CD4-positive, CD25-positive, alpha-beta regulatory T cell (primary cell): ENCODE measurements around the gene GALNT18. TPM values are rescaled to one million over a fixed set of nuclear protein-coding genes. Genes with fewer than 3 reads are reported as not detected.

Experiments
- ATAC-seq, 2 donors: fragments of 150-1000 bp; cut with Tn5 transposase; one replicate each; pipeline ENCODE4 v1.10.0; 2021; ENCODE audit warnings: low read depth in 2 of 2, moderate number of reproducible peaks in 2 of 2, moderate library complexity in 1 of 2
- DNase-seq, 3 donors: peaks; one replicate each; pipeline versions ENCODE4 v3.0.0 to v3.0.0-alpha.2; 2012 to 2022; ENCODE audit warnings: mixed read lengths in 1 of 3
- H3K27ac ChIP-seq: one replicate; pipeline ENCODE4 v1.7.0; 2013; ENCODE audit warnings: mild to moderate bottlenecking, low read length; ENCODE audit not compliant: insufficient read depth, poor library complexity, severe bottlenecking
- H3K27me3 ChIP-seq: one replicate; pipeline ENCODE4 v1.7.0; 2013; ENCODE audit warnings: low read length; ENCODE audit not compliant: control insufficient read depth, insufficient read depth
- H3K36me3 ChIP-seq: one replicate; pipeline ENCODE4 v1.7.0; 2013; ENCODE audit warnings: mild to moderate bottlenecking, low read length, moderate library complexity; ENCODE audit not compliant: control insufficient read depth, insufficient read depth
- H3K4me1 ChIP-seq: 2 replicates; pipeline ENCODE4 v1.7.0; 2013; ENCODE audit warnings: mild to moderate bottlenecking, low read length; ENCODE audit not compliant: insufficient read depth, control insufficient read depth, poor library complexity, severe bottlenecking
- H3K4me3 ChIP-seq: one replicate; pipeline ENCODE4 v1.7.0; 2013; ENCODE audit warnings: low read depth, mild to moderate bottlenecking, low read length, moderate library complexity
- H3K9me3 ChIP-seq, 2 experiments: 1 replicate in 1 of 2; 2 replicates in 1 of 2; pipeline ENCODE4 v1.7.0; 2013; ENCODE audit warnings: low read length in 2 of 2, mild to moderate bottlenecking in 1 of 2, moderate library complexity in 1 of 2; ENCODE audit not compliant: control insufficient read depth in 2 of 2
- H3K27ac Mint-ChIP-seq, 3 donors: one replicate each; pipeline ENCODE4 v1.8.0; 2020 to 2022; ENCODE audit warnings: mild to moderate bottlenecking in 3 of 3, mixed read lengths in 3 of 3, moderate library complexity in 2 of 3
- H3K27me3 Mint-ChIP-seq: one replicate; pipeline ENCODE4 v1.8.0; 2022; ENCODE audit warnings: mild to moderate bottlenecking, mixed read lengths
- H3K36me3 Mint-ChIP-seq: one replicate; pipeline ENCODE4 v1.8.0; 2020; ENCODE audit warnings: mixed read lengths
- H3K4me1 Mint-ChIP-seq, 4 donors: one replicate each; pipeline ENCODE4 v1.8.0; 2020 to 2022; ENCODE audit warnings: mixed read lengths in 4 of 4, mild to moderate bottlenecking in 1 of 4
- H3K4me3 Mint-ChIP-seq, 4 donors: one replicate each; pipeline ENCODE4 v1.8.0; 2020 to 2022; ENCODE audit warnings: mild to moderate bottlenecking in 4 of 4, mixed read lengths in 4 of 4, moderate library complexity in 3 of 4
- H3K9me3 Mint-ChIP-seq, 7 donors: one replicate each; pipeline ENCODE4 v1.8.0; 2020 to 2022; ENCODE audit warnings: mixed read lengths in 7 of 7, mild to moderate bottlenecking in 3 of 7, moderate library complexity in 2 of 7
- polyA plus RNA-seq, 4 donors: library from polyadenylated mRNA; unstranded; fragments of 300-500 nt; fragmentation: Illumina TruSeq; gene quantifications; one replicate each; pipeline ENCODE4 v1.2.3, GENCODE V29; 2021
- total RNA-seq: library from RNA; stranded (reverse); gene quantifications from one replicate; pipeline ENCODE4 v1.2.3, GENCODE V29; 2022

Gene GALNT18
- total and polyA plus RNA-seq, 5 donors from 2014 or later = 0.10 TPM; not detected in 4

GRCh38 chr11:11579012-11579988, 42.5 kb downstream of the GALNT18 start:
- H3K4me3 Mint-ChIP-seq = no peak overlapping the region
- H3K9me3 Mint-ChIP-seq = peaks cover 0 to 1% (median 0%) of the 10 kb centered on the region in 7 donors
- Histone ChIP-seq H3K4me3 (no peak overlapping the region), H3K27me3 (no peaks in the 10 kb centered on the region), H3K4me1 (no peaks in the 10 kb centered on the region), H3K27ac (no peak overlapping the region), H3K36me3 (no peaks in the 10 kb centered on the region), H3K9me3 (no peaks in the 10 kb centered on the region)
- no peaks in the 10 kb centered on the region for H3K4me1 Mint-ChIP-seq
- DNase-seq (no peak), ATAC-seq (no peak)
- H3K27me3 Mint-ChIP-seq = peaks cover 16% of the 10 kb centered on the region
- H3K36me3 Mint-ChIP-seq = no peaks in the 10 kb centered on the region
- H3K27ac Mint-ChIP-seq = no peak overlapping the region

GRCh38 chr11:11577932-11578911, 43.6 kb downstream of the GALNT18 start:
- DNase-seq (no peak), ATAC-seq (no peak)
- Mint-ChIP-seq H3K36me3 (no peaks in the 10 kb centered on the region), H3K9me3 (peaks cover 0 to 1% (median 0%) of the 10 kb centered on the region in 7 donors), H3K4me3 (no peak overlapping the region), H3K27me3 (peaks cover 16% of the 10 kb centered on the region), H3K4me1 (no peaks in the 10 kb centered on the region), H3K27ac (no peak overlapping the region)
- Histone ChIP-seq H3K36me3 (no peaks in the 10 kb centered on the region), H3K27ac (no peak overlapping the region), H3K4me1 (no peaks in the 10 kb centered on the region), H3K4me3 (no peak overlapping the region), H3K27me3 (no peaks in the 10 kb centered on the region), H3K9me3 (no peaks in the 10 kb centered on the region)

- H3K4me1 ChIP-seq = no peaks in the 10 kb centered on the region
- no peaks in the 10 kb centered on the region for H3K36me3 ChIP-seq
- no peak overlapping the region for H3K27ac ChIP-seq
- Mint-ChIP-seq H3K36me3 (no peaks in the 10 kb centered on the region), H3K4me1 (no peaks in the 10 kb centered on the region), H3K9me3 (peaks cover 0 to 1% (median 0%) of the 10 kb centered on the region in 7 donors), H3K4me3 (no peak overlapping the region), H3K27ac (no peak overlapping the region), H3K27me3 (peaks cover 10% of the 10 kb centered on the region)
- no peak for ATAC-seq
- no peaks in the 10 kb centered on the region for H3K9me3 ChIP-seq
- no peaks in the 10 kb centered on the region for H3K27me3 ChIP-seq
- H3K4me3 ChIP-seq = no peak overlapping the region
- peak in 1 of 3 donors; percentile 23 for DNase-seq
These were observed 44.5 kb downstream of the GALNT18 start for GRCh38 chr11:11577251-11577855.

GRCh38 chr11:11574373-11575287, 47.2 kb downstream of the GALNT18 start:
- H3K4me3 Mint-ChIP-seq = no peak overlapping the region
- no peaks in the 10 kb centered on the region for H3K9me3 Mint-ChIP-seq
- H3K27me3 ChIP-seq = no peaks in the 10 kb centered on the region
- no peaks in the 10 kb centered on the region for H3K9me3 ChIP-seq
- no peaks in the 10 kb centered on the region for H3K36me3 Mint-ChIP-seq
- ATAC-seq (no peak), DNase-seq (no peak)
- H3K36me3 ChIP-seq = no peaks in the 10 kb centered on the region
- no peak overlapping the region for H3K4me3 ChIP-seq
- no peaks in the 10 kb centered on the region for H3K4me1 ChIP-seq
- H3K4me1 Mint-ChIP-seq = no peaks in the 10 kb centered on the region
- no peak overlapping the region for H3K27ac ChIP-seq
- H3K27ac Mint-ChIP-seq = no peak overlapping the region
- H3K27me3 Mint-ChIP-seq = peaks cover 4% of the 10 kb centered on the region

DNA sequence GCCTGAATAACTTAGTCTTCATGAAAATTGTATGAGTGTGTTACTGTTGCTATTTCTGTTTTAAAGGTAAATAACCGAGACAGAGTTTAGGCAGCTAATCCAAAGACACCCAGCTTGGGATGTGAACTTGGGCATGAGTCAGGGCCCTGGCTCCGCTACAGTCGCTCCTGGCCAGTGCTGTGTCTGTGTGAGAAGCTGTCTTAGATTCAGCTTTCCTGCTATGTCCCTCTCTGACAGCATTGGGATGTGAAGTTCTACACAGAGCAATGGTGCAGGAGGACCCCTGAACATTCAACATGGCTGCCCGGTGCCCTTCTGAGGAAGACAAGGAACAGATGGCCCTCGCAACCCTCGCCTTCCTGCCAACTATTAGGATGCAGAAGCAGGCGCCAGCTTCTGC, 49.4 kb downstream of the GALNT18 start:
- Histone ChIP-seq H3K36me3 (no peaks in the 10 kb centered on the region), H3K9me3 (no peaks in the 10 kb centered on the region), H3K27ac (no peak overlapping the region), H3K4me3 (no peak overlapping the region), H3K27me3 (no peaks in the 10 kb centered on the region), H3K4me1 (no peaks in the 10 kb centered on the region)
- H3K27me3 Mint-ChIP-seq = no peaks in the 10 kb centered on the region
- H3K36me3 Mint-ChIP-seq = no peaks in the 10 kb centered on the region
- no peak overlapping the region for H3K4me3 Mint-ChIP-seq
- H3K27ac Mint-ChIP-seq = no peak overlapping the region
- ATAC-seq = no peak
- no peaks in the 10 kb centered on the region for H3K4me1 Mint-ChIP-seq
- DNase-seq = no peak
- no peaks in the 10 kb centered on the region for H3K9me3 Mint-ChIP-seq

DNA sequence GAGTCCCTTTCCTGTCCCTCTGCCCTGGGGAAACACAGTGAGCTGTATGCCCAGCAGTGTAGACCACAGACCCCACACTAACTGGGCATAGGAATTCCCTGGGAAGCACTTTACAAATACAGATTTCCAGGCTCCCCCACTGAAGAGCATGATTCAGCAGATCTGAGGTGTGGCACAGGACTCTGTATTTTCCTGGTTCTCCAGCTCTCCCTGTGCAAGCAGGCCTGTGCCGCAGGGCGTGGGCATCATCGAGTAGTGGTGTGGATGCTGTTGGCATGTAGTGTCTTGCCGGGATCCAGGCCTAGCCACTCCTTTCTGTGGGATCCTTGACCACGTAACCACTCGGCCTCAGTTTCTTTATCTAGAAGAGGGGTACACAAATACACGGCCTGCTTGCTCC, 49.9 kb downstream of the GALNT18 start:
- DNase-seq (no peak), ATAC-seq (no peak)
- Mint-ChIP-seq H3K36me3 (no peaks in the 10 kb centered on the region), H3K4me1 (no peaks in the 10 kb centered on the region), H3K9me3 (no peaks in the 10 kb centered on the region), H3K4me3 (no peak overlapping the region), H3K27ac (no peak overlapping the region), H3K27me3 (no peaks in the 10 kb centered on the region)
- Histone ChIP-seq H3K36me3 (no peaks in the 10 kb centered on the region), H3K27me3 (no peaks in the 10 kb centered on the region), H3K27ac (no peak overlapping the region), H3K9me3 (no peaks in the 10 kb centered on the region), H3K4me1 (no peaks in the 10 kb centered on the region), H3K4me3 (no peak overlapping the region)

DNA sequence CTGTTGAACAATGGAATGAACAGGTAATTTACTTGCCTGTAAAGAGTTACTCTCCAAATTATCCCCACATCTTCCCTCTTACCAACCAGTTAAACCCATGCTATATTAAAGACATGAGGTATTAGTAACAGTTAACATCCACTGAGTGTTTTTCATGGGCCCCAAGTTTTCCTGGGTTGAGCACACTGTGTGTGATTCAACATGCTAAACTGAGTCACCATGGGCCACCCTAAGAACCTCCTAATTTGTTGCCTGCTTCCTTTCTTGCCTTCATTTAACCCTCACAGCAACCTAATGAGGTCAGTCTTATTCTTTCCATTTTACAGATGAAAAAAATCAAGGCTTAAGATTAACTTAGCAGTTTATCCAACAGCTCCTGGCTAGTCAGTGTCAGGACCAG, 51.0 kb downstream of the GALNT18 start:
- Histone ChIP-seq H3K36me3 (no peaks in the 10 kb centered on the region), H3K4me3 (no peak overlapping the region), H3K27me3 (no peaks in the 10 kb centered on the region), H3K27ac (no peak overlapping the region), H3K9me3 (no peaks in the 10 kb centered on the region), H3K4me1 (no peaks in the 10 kb centered on the region)
- H3K27me3 Mint-ChIP-seq = no peaks in the 10 kb centered on the region
- H3K9me3 Mint-ChIP-seq = no peaks in the 10 kb centered on the region
- no peak overlapping the region for H3K4me3 Mint-ChIP-seq
- no peaks in the 10 kb centered on the region for H3K4me1 Mint-ChIP-seq
- no peak for DNase-seq
- no peak for ATAC-seq
- no peak overlapping the region for H3K27ac Mint-ChIP-seq
- no peaks in the 10 kb centered on the region for H3K36me3 Mint-ChIP-seq
